Measurements from ENCODE around the gene ALOX12B.

The ALOX12B gene

DNA sequence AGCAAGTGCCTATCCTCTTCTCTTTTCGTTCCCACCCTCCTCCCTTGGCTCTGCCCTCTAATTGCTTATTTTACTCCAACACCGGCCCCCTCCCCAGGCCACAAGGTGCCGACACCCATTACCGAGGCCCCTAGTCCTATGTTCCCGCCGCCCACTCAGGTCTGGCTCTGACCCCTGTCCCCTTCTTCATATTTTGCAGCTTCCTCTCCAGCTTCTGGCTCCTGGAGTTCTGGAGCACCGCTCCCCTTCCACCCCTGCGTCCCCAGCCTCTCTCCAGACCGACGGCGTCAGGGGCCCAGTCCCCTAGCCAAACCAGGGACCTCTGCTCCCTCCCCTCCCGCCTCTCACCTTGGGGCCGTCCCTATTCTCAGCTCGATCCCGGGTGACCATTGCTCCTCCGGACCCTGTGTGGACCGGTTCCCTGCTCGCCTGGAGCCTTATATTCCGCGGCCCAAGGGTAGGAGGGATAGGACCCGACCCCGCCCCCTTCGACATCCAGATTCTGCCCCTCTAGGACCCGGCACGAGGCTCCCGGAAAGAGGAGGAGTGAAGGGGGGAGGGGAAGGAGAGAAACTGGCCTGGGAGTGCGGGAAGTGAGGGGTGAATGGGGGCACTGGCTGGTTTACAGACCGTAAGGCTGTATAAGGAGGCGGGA lies 36.3 kb upstream of the ALOX12B start, which contains the start of gene HES7:
Gene HES7, minus strand, starts transcription at position 412 of the 655 bp plus-strand sequence. Its CDS starts 22 bp downstream, at position 390.
- H3K36me3 ChIP-seq (ENCODE audit: control insufficient read depth, insufficient read depth, low read length): no peaks in the 10 kb centered on the region
- peak within 1 kb of the TSS; percentile 66 for H3K4me3 ChIP-seq (ENCODE audit: extremely low read depth, insufficient read depth, low read length, poor library complexity, severe bottlenecking)
- H3K9me3 ChIP-seq (ENCODE audit: control insufficient read depth, low read length): no peaks in the 10 kb centered on the region
- no peak within 1 kb of the TSS for H3K27ac ChIP-seq (ENCODE audit: low read depth, low read length, severe bottlenecking)
- 0% methylated on average over 17 to 25 of the region's 29 CpGs for WGBS, 2 experiments (ENCODE audit: insufficient coverage in 2 of 2)
- peaks cover 23% of the 10 kb centered on the region for H3K4me1 ChIP-seq (ENCODE audit: control insufficient read depth, insufficient read depth, low read length, poor library complexity, severe bottlenecking)

DNA sequence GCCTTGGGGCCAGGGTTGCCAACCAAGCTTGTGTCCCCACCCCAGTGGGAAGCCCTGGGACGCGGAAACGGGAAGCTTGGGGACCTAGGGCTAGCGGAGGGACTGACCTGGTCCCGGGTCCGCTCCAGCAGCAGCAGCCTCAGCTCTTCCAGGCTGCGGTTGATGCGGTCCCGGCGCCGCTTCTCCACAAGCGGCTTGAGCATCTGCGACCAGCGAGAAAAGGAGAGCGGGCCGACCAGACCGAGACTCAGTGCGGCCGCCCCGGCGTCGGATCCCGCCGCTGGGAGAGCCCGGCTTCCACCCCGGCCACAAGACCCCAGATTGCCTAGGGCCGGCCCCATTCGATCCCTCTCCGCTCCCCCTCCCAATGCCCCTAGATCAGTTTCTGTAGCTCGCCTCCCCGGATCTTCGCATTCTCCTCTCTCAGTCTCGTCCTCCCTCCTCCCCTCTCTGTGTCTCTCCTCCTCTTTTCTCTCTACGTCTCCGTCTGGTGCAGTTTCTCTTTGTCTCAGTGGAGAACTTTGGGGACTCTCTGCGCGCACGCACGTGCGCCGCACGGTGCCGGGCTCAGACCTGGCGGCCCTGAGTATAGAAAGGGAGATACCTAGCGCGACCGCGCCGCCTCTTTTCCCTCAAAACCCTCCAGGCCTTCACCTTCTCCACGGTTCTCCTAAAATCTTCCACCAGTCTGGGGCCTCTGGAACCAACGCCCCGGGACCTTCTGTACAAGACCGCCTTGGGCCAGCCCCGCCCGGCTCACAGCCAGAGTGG lies 35.6 kb upstream of the ALOX12B start:
- Histone ChIP-seq H3K9me3 (ENCODE audit: control insufficient read depth, low read length) (no peaks in the 10 kb centered on the region), H3K27ac (ENCODE audit: low read depth, low read length, severe bottlenecking) (no peak overlapping the region), H3K4me3 (ENCODE audit: extremely low read depth, insufficient read depth, low read length, poor library complexity, severe bottlenecking) (peak overlapping the region; percentile 66), H3K4me1 (ENCODE audit: control insufficient read depth, insufficient read depth, low read length, poor library complexity, severe bottlenecking) (peaks cover 23% of the 10 kb centered on the region), H3K36me3 (ENCODE audit: control insufficient read depth, insufficient read depth, low read length) (no peaks in the 10 kb centered on the region)
- WGBS, 2 experiments (ENCODE audit: insufficient coverage in 2 of 2): 0 to 1% methylated on average over 39 to 44 of the region's 55 CpGs

DNA sequence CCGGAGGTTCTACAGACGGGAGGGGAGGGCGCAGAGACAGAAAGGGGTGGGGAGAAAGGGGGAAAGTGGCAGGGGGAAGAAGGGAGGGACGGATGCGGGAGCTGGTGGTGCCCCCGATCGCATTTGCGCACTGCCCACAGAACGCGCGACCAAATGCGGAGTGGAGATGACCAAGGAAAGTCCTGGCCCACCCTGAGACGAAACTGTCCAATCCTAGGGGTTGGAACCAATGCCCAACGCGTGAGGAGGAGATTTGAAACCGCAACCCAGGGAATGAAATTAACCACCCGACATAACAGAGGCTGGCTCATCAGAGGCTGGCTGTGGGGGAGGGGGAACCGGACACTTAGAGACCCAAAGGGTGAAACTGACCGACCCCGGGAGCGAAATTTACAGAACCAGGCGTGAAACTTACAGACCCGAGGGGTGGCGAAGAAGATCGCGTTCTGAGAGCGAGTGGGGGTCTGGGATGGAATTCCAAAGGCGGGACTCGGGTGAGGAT lies 35.0 kb upstream of the ALOX12B start:
- WGBS, 2 experiments (ENCODE audit: insufficient coverage in 2 of 2): 0 to 2% methylated on average over 26 to 28 of the region's 29 CpGs
- H3K36me3 ChIP-seq (ENCODE audit: control insufficient read depth, insufficient read depth, low read length): no peaks in the 10 kb centered on the region
- peaks cover 25% of the 10 kb centered on the region for H3K4me1 ChIP-seq (ENCODE audit: control insufficient read depth, insufficient read depth, low read length, poor library complexity, severe bottlenecking)
- H3K27ac ChIP-seq (ENCODE audit: low read depth, low read length, severe bottlenecking): no peak overlapping the region
- no peaks in the 10 kb centered on the region for H3K9me3 ChIP-seq (ENCODE audit: control insufficient read depth, low read length)
- peak overlapping the region; percentile 66 for H3K4me3 ChIP-seq (ENCODE audit: extremely low read depth, insufficient read depth, low read length, poor library complexity, severe bottlenecking)

DNA sequence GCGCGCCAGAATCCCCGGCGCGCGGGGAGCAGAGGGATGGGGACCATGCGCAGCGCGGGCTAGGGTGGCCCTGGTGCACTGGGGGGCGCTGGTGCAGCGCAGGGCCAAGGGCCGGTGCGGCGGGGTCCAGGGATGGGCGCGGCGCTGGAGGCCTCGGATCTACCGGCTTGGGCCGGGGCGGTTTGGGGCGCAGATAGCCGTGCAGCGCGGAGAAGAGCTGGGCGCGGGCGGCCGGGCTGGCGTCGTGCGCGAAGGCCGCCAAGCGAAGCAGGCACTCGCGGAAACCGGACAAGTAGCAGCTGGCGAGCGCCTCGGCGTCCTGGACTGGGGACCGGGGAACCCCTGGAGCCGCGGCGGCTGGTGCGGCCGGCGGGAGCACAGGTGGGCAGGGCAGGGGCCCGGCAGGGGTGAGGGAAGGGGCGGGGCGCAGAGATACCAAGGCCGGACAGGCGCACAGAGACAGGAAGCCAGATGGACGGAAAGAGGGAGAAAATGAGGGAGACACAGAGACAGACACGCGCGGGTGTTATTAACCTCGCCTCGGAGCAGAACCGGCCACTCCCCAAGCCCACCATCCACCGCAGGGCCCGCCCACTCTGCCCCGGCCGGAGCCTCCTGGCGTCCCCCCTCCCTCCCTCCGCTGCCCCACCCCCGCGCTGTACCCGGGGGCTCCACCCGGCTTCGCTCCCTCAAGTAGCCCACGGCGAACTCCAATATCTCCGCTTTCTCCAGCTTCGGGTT lies 34.3 kb upstream of the ALOX12B start:
- H3K27ac ChIP-seq (ENCODE audit: low read depth, low read length, severe bottlenecking): no peak overlapping the region
- H3K4me1 ChIP-seq (ENCODE audit: control insufficient read depth, insufficient read depth, low read length, poor library complexity, severe bottlenecking): peaks cover 22% of the 10 kb centered on the region
- peak overlapping the region; percentile 66 for H3K4me3 ChIP-seq (ENCODE audit: extremely low read depth, insufficient read depth, low read length, poor library complexity, severe bottlenecking)
- H3K36me3 ChIP-seq (ENCODE audit: control insufficient read depth, insufficient read depth, low read length): no peaks in the 10 kb centered on the region
- H3K9me3 ChIP-seq (ENCODE audit: control insufficient read depth, low read length): no peaks in the 10 kb centered on the region
- 0 to 1% methylated on average over 49 to 52 of the region's 76 CpGs for WGBS, 2 experiments (ENCODE audit: insufficient coverage in 2 of 2)

DNA sequence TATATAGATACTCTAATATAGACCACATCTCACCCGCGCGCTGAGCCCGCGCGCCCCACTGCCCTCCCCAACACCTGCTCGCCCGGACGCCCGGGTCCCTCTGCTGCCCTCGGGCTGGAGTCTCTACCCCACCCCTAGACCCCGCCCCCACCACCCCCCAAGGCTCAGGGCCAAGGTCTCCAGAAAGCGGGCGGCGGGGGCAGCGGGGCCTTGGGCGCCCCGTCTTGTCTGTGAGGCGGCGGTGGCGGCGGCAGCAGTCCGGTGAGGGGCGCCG lies 33.8 kb upstream of the ALOX12B start:
- Histone ChIP-seq H3K27ac (ENCODE audit: low read depth, low read length, severe bottlenecking) (no peak overlapping the region), H3K4me3 (ENCODE audit: extremely low read depth, insufficient read depth, low read length, poor library complexity, severe bottlenecking) (peak overlapping the region; percentile 66)
- WGBS, 2 experiments (ENCODE audit: insufficient coverage in 2 of 2): 2% methylated on average over 11 of the region's 25 CpGs; no CpG with 5 or more reads in 1 of the 2 experiments

DNA sequence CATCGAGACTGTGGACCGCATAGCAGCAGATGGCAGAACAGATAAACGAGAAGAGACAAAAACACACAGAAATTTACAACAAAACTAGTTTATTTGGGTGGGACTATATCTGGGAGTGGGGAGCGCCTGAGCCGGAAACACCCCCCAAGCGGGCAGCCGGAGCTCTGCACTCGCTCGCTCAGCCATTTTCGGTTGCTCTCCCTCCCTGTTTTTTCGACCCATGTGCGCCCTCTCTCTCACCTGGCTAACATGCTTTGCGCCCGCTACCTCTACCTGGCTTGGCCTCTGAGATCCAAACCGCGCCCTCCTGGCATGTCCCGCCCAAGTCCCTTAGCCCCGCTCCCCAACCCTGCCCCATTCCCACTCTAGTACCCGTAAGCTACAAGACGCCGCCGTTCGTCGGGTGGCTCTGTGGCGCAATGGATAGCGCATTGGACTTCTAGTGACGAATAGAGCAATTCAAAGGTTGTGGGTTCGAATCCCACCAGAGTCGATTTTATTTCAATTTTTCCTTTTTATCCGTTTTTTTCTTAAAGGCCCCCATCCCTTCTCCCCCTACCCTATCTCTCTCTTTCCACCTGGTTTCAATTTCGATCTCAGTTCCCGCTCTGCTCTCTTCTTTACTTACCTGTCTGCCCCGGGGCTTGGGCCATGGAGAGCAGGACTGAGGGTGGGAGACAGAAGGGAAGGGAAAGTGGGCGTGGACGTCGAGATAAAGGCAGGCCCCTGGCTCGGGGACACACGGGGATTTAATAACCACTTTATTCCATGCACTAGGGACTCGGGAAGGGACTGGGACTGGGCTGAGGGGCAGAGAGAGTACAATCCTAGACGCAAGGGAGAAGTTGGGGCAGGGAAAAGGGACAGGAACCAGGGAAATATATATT lies 33.2 kb upstream of the ALOX12B start:
- WGBS, 2 experiments (ENCODE audit: insufficient coverage in 2 of 2): 0% methylated on average over 27 of the region's 40 CpGs
- H3K4me1 ChIP-seq (ENCODE audit: control insufficient read depth, insufficient read depth, low read length, poor library complexity, severe bottlenecking): peaks cover 22% of the 10 kb centered on the region
- H3K36me3 ChIP-seq (ENCODE audit: control insufficient read depth, insufficient read depth, low read length): no peaks in the 10 kb centered on the region
- H3K4me3 ChIP-seq (ENCODE audit: extremely low read depth, insufficient read depth, low read length, poor library complexity, severe bottlenecking): peak overlapping the region; percentile 66
- H3K27ac ChIP-seq (ENCODE audit: low read depth, low read length, severe bottlenecking): no peak overlapping the region
- no peaks in the 10 kb centered on the region for H3K9me3 ChIP-seq (ENCODE audit: control insufficient read depth, low read length)

More for the DNA sequence above, 33.8 kb upstream of the ALOX12B start:
- no peaks in the 10 kb centered on the region for H3K9me3 ChIP-seq (ENCODE audit: control insufficient read depth, low read length)
- no peaks in the 10 kb centered on the region for H3K36me3 ChIP-seq (ENCODE audit: control insufficient read depth, insufficient read depth, low read length)
- peaks cover 22% of the 10 kb centered on the region for H3K4me1 ChIP-seq (ENCODE audit: control insufficient read depth, insufficient read depth, low read length, poor library complexity, severe bottlenecking)

DNA sequence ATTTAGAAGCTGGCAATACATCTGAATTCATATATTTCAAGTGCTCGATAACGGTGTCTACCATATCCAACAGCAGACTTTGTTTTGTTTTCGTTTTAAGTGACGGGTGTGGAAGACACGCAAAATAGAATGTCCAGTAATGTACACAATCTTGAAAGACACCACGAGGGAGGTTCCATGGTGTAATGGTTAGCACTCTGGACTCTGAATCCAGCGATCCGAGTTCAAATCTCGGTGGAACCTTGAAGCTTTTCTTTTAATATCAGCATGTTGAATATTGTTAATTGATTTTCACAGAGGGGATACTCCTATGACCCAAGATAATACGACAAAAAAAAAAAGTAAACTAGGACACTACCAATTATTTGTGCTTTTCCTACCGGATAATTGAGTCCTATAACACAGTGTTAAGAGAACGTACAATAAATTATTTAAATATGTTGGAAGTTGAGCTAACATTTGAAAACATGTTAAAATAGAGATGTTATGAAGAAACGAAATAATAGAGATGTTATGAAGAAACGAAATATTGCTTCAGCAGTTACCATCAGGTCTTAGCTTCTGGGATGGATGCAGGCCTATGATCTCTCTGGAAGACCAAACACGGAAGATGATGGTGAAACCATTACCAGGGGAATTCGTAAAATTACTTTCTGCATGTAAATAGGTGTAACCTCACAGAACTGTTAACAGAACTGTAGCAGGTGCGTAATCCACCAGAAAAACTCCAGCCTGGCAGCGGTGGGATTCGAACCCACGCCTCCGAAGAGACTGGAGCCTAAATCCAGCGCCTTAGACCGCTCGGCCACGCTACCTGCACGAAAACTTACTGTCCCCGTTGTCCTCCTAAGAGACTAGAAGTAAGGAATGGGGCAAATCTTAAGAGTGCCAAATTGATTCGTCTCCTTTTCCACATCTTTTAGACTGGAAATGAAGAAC lies 32.3 kb upstream of the ALOX12B start:
- peak overlapping the region; percentile 66 for H3K4me3 ChIP-seq (ENCODE audit: extremely low read depth, insufficient read depth, low read length, poor library complexity, severe bottlenecking)
- 1% methylated on average over 14 to 17 of the region's 28 CpGs for WGBS, 2 experiments (ENCODE audit: insufficient coverage in 2 of 2)
- no peaks in the 10 kb centered on the region for H3K9me3 ChIP-seq (ENCODE audit: control insufficient read depth, low read length)
- peaks cover 20% of the 10 kb centered on the region for H3K4me1 ChIP-seq (ENCODE audit: control insufficient read depth, insufficient read depth, low read length, poor library complexity, severe bottlenecking)
- H3K36me3 ChIP-seq (ENCODE audit: control insufficient read depth, insufficient read depth, low read length): no peaks in the 10 kb centered on the region
- no peak overlapping the region for H3K27ac ChIP-seq (ENCODE audit: low read depth, low read length, severe bottlenecking)

DNA sequence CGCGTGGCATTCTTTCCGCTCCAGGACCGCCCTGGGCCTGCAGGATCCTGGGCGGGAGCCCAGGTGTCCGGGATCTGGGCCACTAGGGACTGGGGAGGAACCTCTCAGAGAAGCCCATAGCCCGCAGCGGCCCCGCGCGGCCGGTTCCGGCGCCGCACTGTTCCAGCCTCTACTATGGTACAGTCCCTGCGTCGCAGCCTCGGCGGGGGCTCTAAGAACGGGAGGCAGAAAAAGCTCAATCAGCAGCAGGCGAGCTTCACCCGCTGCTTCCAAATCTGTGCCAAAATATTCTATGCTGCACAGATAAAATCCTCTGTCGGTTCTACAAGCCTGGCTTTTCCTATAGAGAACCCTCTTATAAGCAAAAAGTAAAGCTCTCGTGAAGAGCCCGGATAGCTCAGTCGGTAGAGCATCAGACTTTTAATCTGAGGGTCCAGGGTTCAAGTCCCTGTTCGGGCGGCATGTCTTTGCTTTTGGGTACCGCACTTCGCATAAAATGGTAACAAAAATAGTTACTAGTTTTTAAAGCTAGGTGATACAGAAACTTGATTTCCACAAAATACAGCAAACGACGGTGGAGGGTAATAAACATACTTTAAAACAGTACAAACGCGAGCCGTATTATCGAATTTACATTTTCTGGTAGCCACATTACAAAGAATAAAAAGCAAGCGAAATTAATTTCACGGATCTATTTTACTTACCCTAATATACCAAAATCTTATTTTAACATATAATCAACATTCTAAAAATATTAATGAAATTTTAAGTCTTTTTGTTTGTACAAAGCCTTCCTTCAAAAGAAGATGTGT lies 31.5 kb upstream of the ALOX12B start:
- WGBS, 2 experiments (ENCODE audit: insufficient coverage in 2 of 2): 0% methylated on average over 27 to 30 of the region's 38 CpGs
- Histone ChIP-seq H3K27ac (ENCODE audit: low read depth, low read length, severe bottlenecking) (peak overlapping the region; percentile 23), H3K4me1 (ENCODE audit: control insufficient read depth, insufficient read depth, low read length, poor library complexity, severe bottlenecking) (peaks cover 11% of the 10 kb centered on the region), H3K36me3 (ENCODE audit: control insufficient read depth, insufficient read depth, low read length) (no peaks in the 10 kb centered on the region), H3K4me3 (ENCODE audit: extremely low read depth, insufficient read depth, low read length, poor library complexity, severe bottlenecking) (peak overlapping the region; percentile 51), H3K9me3 (ENCODE audit: control insufficient read depth, low read length) (no peaks in the 10 kb centered on the region)
